Bronchial epithelial cell (primary cell): Measurements from ENCODE around the gene MS4A8. TPM values are rescaled to one million over a fixed set of nuclear protein-coding genes. Genes with fewer than 3 reads are reported as not detected.

Experiments used
- DNase-seq: peaks from one replicate; pipeline ENCODE4 v3.0.0-alpha.2; 2010; ENCODE audit warnings: low read depth
- FAIRE-seq: peaks from 2 replicates; lab custom pipeline; 2011; peaks lifted over from hg19 to GRCh38; lab: Jason Lieb, UNC
- H3K27me3 ChIP-seq: 2 replicates; pipeline ENCODE4 v1.5.1; 2011; ENCODE audit warnings: low read length; ENCODE audit not compliant: control insufficient read depth, insufficient read depth
- H3K36me3 ChIP-seq: 2 replicates; pipeline ENCODE4 v1.5.1; 2011; ENCODE audit warnings: low read length; ENCODE audit not compliant: control insufficient read depth, insufficient read depth
- H3K4me3 ChIP-seq: 2 replicates; pipeline ENCODE4 v1.5.1; 2011; ENCODE audit warnings: mild to moderate bottlenecking, low read depth, low read length, control low read depth
- CTCF ChIP-seq: IDR thresholded peaks from 2 replicates; pipeline ENCODE4 v1.5.1; 2011; ENCODE audit warnings: mild to moderate bottlenecking, moderate library complexity, low read length, control low read depth, inconsistent platforms; ENCODE audit not compliant: insufficient read depth, severe bottlenecking
- total RNA-seq: library from RNA; depleted of rRNA; stranded (reverse); fragments of >200 nt; gene quantifications from 2 replicates; pipeline ENCODE4 v1.2.1, GENCODE V29; 2014

MS4A8 gene
- total RNA-seq, 1 donor from 2014 or later, result not detected

GRCh38 chr11:60743058-60743457 lies 43.6 kb downstream of the MS4A8 start:
- Histone ChIP-seq H3K36me3 (no peaks in the 10 kb centered on the region), H3K4me3 (no peak overlapping the region), H3K27me3 (no peaks in the 10 kb centered on the region)
- FAIRE-seq, result no peak
- no peak for TF ChIP-seq CTCF
- DNase-seq, result no peak

- TF ChIP-seq CTCF, result no peak
- DNase-seq (no peak), FAIRE-seq (no peak)
- H3K36me3 ChIP-seq, result no peaks in the 10 kb centered on the region
- H3K4me3 ChIP-seq, result no peak overlapping the region
- no peaks in the 10 kb centered on the region for H3K27me3 ChIP-seq
Measured at GRCh38 chr11:60744114-60744513, 44.7 kb downstream of the MS4A8 start.

- DNase-seq, result no peak
- no peak for TF ChIP-seq CTCF
- no peak overlapping the region for H3K4me3 ChIP-seq
- FAIRE-seq, result peak; percentile 100
- no peaks in the 10 kb centered on the region for H3K27me3 ChIP-seq
- no peaks in the 10 kb centered on the region for H3K36me3 ChIP-seq
Measured at GRCh38 chr11:60747359-60747873, 48.0 kb downstream of the MS4A8 start.

- Histone ChIP-seq H3K4me3 (no peak overlapping the region), H3K27me3 (no peaks in the 10 kb centered on the region), H3K36me3 (no peaks in the 10 kb centered on the region)
- DNase-seq, result no peak
- no peak for FAIRE-seq
- no peak for TF ChIP-seq CTCF
Measured at GRCh38 chr11:60748225-60748624, 48.8 kb downstream of the MS4A8 start.

- no peak for TF ChIP-seq CTCF
- no peaks in the 10 kb centered on the region for H3K36me3 ChIP-seq
- H3K27me3 ChIP-seq, result no peaks in the 10 kb centered on the region
- FAIRE-seq, result no peak
- DNase-seq, result no peak
- no peak overlapping the region for H3K4me3 ChIP-seq
Measured at GRCh38 chr11:60748821-60749220, 49.4 kb downstream of the MS4A8 start.

GRCh38 chr11:60750911-60751310 lies 51.5 kb downstream of the MS4A8 start:
- no peak for TF ChIP-seq CTCF
- no peak for DNase-seq
- no peaks in the 10 kb centered on the region for H3K27me3 ChIP-seq
- H3K36me3 ChIP-seq, result no peaks in the 10 kb centered on the region
- H3K4me3 ChIP-seq, result no peak overlapping the region
- no peak for FAIRE-seq
